GM12878 (cell line): Measurements from ENCODE around the gene RRH. TPM values are rescaled to one million over a fixed set of nuclear protein-coding genes. Genes with fewer than 3 reads are reported as not detected.

Source experiments
- BACH1 ChIP-seq: fragments of 450-650 bp; IDR thresholded peaks from 2 replicates; pipeline ENCODE4 v1.6.1; 2017; ENCODE audit warnings: mild to moderate bottlenecking, borderline replicate concordance
- BCL11A ChIP-seq: IDR thresholded peaks from 2 replicates; pipeline ENCODE4 v1.6.1; 2011; ENCODE audit warnings: low read depth, low read length
- CBX3 ChIP-seq: fragments of 200-600 bp; sonication (generic); IDR thresholded peaks from 2 replicates; pipeline ENCODE4 v1.6.1; 2016; ENCODE audit warnings: low read depth, borderline replicate concordance
- E4F1 ChIP-seq: fragments of 450-650 bp; IDR thresholded peaks from 2 replicates; pipeline ENCODE4 v1.6.1; 2018; ENCODE audit warnings: borderline replicate concordance, mild to moderate bottlenecking; ENCODE audit not compliant: partially characterized antibody
- GATAD2B ChIP-seq: fragments of 450-650 bp; conservative IDR thresholded peaks from 2 replicates; pipeline ENCODE4 v1.6.1; 2017; ENCODE audit warnings: low read depth, mild to moderate bottlenecking, moderate library complexity
- IRF4 ChIP-seq: IDR thresholded peaks from 2 replicates; pipeline ENCODE4 v1.6.1; 2011; ENCODE audit warnings: low read depth, low read length
- JUND ChIP-seq: IDR thresholded peaks from 2 replicates; pipeline ENCODE4 v1.6.1; 2012; ENCODE audit warnings: low read depth, mild to moderate bottlenecking, low read length, improper control_type of control experiment, moderate library complexity
- SKIL ChIP-seq: fragments of 450-650 bp; IDR thresholded peaks from 2 replicates; pipeline ENCODE4 v1.6.1; 2017; ENCODE audit warnings: mild to moderate bottlenecking, low read depth, inconsistent platforms; ENCODE audit not compliant: poor library complexity, severe bottlenecking
- polyA plus RNA-seq, 11 experiments: library from polyadenylated mRNA; depleted of rRNA in 4 of 11; unstranded in 6 of 11; stranded (reverse) in 5 of 11; fragments of >200 nt; fragmentation: Nextera tagmentation in 4 of 11; fragmentation: Illumina TruSeq in 1 of 11; extraction: Ambion mirVana in 4 of 11; extraction: Trizol in 1 of 11; gene quantifications; 1 replicate in 1 of 11; 2 replicates in 10 of 11; pipeline versions ENCODE4 v1.2.1 to v1.2.3, GENCODE V29; 2011 to 2016; ENCODE audit warnings: inconsistent platforms in 2 of 11, missing spikeins in 2 of 11, low read depth in 1 of 11
- total RNA-seq, 4 experiments: library from RNA; depleted of rRNA in 3 of 4; stranded (reverse); fragments of >200 nt in 3 of 4; fragmentation: Illumina TruSeq in 1 of 4; extraction: Trizol in 1 of 4; gene quantifications; 2 replicates each; pipeline versions ENCODE4 v1.2.1 to v1.2.3, GENCODE V29; 2013 to 2021

Gene RRH
- total and polyA plus RNA-seq, 10 of the 15 experiments (the other 5 are each of a cell fraction or from before 2014, with no cell fraction given): 0.06 to 0.24 (median 0.12) TPM; not detected in 6

- TF ChIP-seq GATAD2B (no peak; the same call in 1 of the 2 replicates), BACH1 (no peak), SKIL (no peak), JUND (0 out of 2 replicates have a peak, but pooled peaks have one; percentile 5), CBX3 (no peak), IRF4 (peak; percentile 33; the same call in 1 of the 2 replicates), BCL11A (no peak), E4F1 (peak; percentile 89)
- TF ChIP-seq, all 136 proteins: peak for 57
Observed at GRCh38 chr4:109815151-109816081, 12.4 kb upstream of the RRH start, which contains the start of gene GAR1 (continued).
